ENCODE data around the gene SPINT1.
A peak's percentile ranks its signal among the peaks of the same experiment; 100 is the strongest.

Gene SPINT1

DNA sequence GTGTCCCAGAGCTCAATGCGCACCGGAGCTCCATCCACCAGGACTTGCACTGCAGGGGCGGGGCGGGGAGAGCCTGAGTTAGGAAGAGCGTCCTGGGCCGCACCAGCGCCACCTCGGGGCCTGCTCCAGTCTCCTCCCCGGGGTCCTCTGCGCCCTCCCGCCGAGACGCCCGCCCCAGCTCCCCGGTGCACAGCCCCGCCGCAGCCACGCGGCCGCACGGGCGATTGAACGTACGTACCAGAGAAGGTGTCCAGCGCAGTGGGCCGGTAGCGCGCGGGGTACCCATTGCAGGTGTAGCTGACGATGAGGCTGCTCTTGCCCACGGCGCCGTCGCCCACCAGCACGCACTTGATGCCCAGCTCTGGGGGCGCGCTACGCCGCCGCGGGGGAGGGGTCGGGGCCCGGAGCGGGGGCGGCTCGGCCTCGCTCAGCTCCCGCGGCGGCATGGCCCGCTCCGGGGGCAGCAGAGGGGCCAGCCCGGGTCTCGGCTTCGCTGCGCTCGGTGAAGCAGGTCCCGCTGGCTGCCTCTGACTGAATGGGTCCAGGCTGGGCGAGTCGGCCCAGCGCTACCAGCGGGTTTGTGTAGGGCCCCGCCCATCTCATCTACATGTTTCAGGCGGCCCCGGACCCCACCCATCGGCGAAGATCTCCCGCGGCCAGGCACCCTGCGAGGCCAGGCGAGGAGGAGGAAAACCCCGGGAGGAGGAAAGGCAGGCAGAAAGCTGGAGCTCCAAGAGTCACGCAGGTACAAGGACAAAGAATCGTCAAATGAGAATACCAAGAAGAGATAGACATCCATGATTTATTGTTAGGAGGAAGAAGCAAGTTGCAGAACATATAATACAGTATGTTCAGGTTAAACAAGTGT, 30.1 kb downstream of the SPINT1 start, which contains the start of gene RHOV:
TSS of gene RHOV (minus strand) at position 541 of the 868 bp plus-strand sequence. CDS start at position 446, 95 bp downstream.
- H3K9me3 ChIP-seq (ENCODE audit: insufficient read depth, low read length), result no peaks in the 10 kb centered on the region
- H3K4me1 ChIP-seq (ENCODE audit: insufficient read depth, insufficient read length), result peaks cover 7% of the 10 kb centered on the region
- no peak for DNase-seq (ENCODE audit: low read depth, low spot score)
- peak within 1 kb of the TSS; percentile 61 for H3K9ac ChIP-seq (ENCODE audit: insufficient read length, low read depth)
- H3K36me3 ChIP-seq (ENCODE audit: insufficient read depth, insufficient read length, low read length), result no peaks in the 10 kb centered on the region
- H3K4me3 ChIP-seq (ENCODE audit: insufficient read length, low read depth), result peak within 1 kb of the TSS; percentile 42
- no peaks in the 10 kb centered on the region for H3K27me3 ChIP-seq (ENCODE audit: insufficient read depth, insufficient read length)
- TF ChIP-seq YY1 (IDR thresholded peaks at IDR 0.05; ENCODE audit: insufficient read depth, insufficient read length) (no peak), SUZ12 (IDR thresholded peaks at IDR 0.05; ENCODE audit: extremely low read depth, insufficient read depth, insufficient read length) (no peak), ZNF274 (IDR thresholded peaks at IDR 0.05; ENCODE audit: low read depth, low read length) (no peak)

DNA sequence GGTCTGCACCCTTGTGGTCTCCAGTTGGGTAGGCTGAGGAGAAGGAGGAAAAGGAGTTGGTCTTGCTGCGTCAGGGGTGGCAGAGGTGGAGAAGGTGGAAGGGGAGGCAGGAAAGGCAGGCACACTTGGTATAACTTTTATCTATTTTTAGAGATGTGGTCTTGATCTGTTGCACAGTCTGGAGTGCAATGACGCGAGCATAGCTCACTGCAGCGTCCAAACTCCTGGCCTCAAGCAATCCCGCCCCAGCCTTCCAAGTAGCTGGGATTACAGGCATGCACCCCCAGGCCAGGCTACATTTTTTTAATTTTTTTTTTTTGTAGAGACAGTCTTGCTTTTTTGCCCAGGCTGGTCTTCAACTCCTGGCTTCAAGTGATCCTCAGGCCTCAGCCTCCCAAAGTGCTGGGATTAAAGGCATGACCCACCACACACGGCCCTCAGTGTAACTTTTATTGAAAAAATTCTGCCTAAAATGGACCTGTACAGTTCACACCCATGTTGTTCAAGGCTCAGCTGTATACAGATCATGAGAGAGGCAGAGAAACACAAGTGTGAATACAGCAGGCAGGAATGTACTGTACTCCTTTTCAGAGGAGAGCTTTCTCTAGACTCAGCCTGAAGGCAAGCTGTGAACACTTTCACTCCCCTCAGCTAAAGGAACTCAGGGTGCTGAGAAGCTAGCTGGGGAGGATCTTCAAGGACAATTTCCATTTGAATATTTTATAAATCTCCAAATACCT, 32.3 kb downstream of the SPINT1 start:
- no peaks in the 10 kb centered on the region for H3K36me3 ChIP-seq (ENCODE audit: insufficient read depth, insufficient read length, low read length)
- no peak for TF ChIP-seq ZNF274 (IDR thresholded peaks at IDR 0.05; ENCODE audit: low read depth, low read length)
- no peak for TF ChIP-seq SUZ12 (IDR thresholded peaks at IDR 0.05; ENCODE audit: extremely low read depth, insufficient read depth, insufficient read length)
- TF ChIP-seq YY1 (IDR thresholded peaks at IDR 0.05; ENCODE audit: insufficient read depth, insufficient read length), result no peak
- no peaks in the 10 kb centered on the region for H3K27me3 ChIP-seq (ENCODE audit: insufficient read depth, insufficient read length)
- no peak overlapping the region for H3K9ac ChIP-seq (ENCODE audit: insufficient read length, low read depth)
- H3K4me1 ChIP-seq (ENCODE audit: insufficient read depth, insufficient read length), result peaks cover 7% of the 10 kb centered on the region
- H3K9me3 ChIP-seq (ENCODE audit: insufficient read depth, low read length), result no peaks in the 10 kb centered on the region
- no peak for DNase-seq (ENCODE audit: low read depth, low spot score)
- H3K4me3 ChIP-seq (ENCODE audit: insufficient read length, low read depth), result no peak overlapping the region

DNA sequence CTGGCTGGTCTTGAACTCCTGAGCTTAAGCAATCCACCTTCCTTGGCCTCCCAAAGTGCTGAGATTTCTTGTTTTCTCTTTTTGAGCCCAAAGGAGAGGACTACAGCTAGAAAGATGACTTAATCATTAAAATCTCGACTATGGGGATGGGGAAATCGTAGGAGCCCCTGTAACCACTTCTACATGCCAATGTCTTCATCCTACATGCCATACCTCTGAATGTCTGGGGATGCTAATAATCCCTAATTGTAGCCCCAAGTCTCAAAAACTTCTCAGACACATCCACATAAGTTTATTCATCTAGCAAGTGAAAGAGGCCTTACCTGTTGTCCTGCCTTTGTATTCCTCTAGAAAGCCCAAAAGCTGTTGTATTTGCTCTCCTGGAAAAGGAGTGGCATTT, 33.8 kb downstream of the SPINT1 start:
- Histone ChIP-seq H3K4me3 (ENCODE audit: insufficient read length, low read depth) (no peak overlapping the region), H3K9ac (ENCODE audit: insufficient read length, low read depth) (no peak overlapping the region), H3K9me3 (ENCODE audit: insufficient read depth, low read length) (no peaks in the 10 kb centered on the region; the same call in 1 of the 2 replicates), H3K36me3 (ENCODE audit: insufficient read depth, insufficient read length, low read length) (no peaks in the 10 kb centered on the region), H3K27me3 (ENCODE audit: insufficient read depth, insufficient read length) (no peaks in the 10 kb centered on the region), H3K4me1 (ENCODE audit: insufficient read depth, insufficient read length) (no peaks in the 10 kb centered on the region)
- TF ChIP-seq YY1 (IDR thresholded peaks at IDR 0.05; ENCODE audit: insufficient read depth, insufficient read length) (no peak), SUZ12 (IDR thresholded peaks at IDR 0.05; ENCODE audit: extremely low read depth, insufficient read depth, insufficient read length) (no peak), ZNF274 (IDR thresholded peaks at IDR 0.05; ENCODE audit: low read depth, low read length) (no peak)
- no peak for DNase-seq (ENCODE audit: low read depth, low spot score)

DNA sequence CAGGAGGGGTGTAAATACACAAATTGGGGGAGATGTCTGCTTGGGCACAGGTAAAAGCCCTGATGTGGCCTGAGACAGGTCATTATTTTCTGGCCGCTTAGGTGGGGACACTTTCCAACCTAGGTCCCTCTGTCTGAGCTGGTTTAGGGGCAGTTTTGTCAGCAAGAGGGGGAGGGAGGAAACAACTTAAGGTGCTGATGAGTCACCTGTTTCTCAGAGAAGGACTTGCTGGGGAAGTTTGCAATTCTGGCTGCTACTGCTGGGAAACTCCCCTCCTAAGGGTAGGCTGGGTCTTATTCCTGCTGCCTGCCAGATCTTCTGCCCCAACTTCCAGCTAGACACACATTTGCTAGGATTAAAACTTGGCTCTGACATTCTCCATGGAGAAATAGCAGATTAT, 34.9 kb downstream of the SPINT1 start:
- Histone ChIP-seq H3K9me3 (ENCODE audit: insufficient read depth, low read length) (no peaks in the 10 kb centered on the region; the same call in 1 of the 2 replicates), H3K9ac (ENCODE audit: insufficient read length, low read depth) (no peak overlapping the region), H3K4me3 (ENCODE audit: insufficient read length, low read depth) (no peak overlapping the region), H3K4me1 (ENCODE audit: insufficient read depth, insufficient read length) (no peaks in the 10 kb centered on the region), H3K36me3 (ENCODE audit: insufficient read depth, insufficient read length, low read length) (no peaks in the 10 kb centered on the region), H3K27me3 (ENCODE audit: insufficient read depth, insufficient read length) (no peaks in the 10 kb centered on the region)
- TF ChIP-seq YY1 (IDR thresholded peaks at IDR 0.05; ENCODE audit: insufficient read depth, insufficient read length), result no peak
- TF ChIP-seq ZNF274 (IDR thresholded peaks at IDR 0.05; ENCODE audit: low read depth, low read length), result no peak
- no peak for DNase-seq (ENCODE audit: low read depth, low spot score)

DNA sequence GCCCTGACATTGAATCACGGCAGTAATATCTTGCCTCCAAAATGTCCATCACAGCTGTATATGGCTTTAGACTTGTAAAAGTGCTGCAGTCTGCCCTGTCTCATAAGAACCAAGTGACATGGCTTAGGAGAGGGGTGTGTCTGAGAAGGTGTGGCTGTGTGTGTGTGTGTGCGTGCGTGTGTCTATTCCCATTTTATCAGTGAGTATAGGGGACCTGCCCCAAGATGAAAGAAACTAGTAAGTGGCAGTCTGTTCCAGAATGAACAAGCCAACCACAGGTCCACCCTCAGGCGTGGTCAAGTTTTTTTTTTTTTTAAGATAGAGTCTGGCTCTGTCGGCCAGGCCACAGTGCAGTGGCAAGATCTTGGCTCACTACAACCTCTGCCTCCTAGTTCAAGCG, 35.8 kb downstream of the SPINT1 start:
- TF ChIP-seq YY1 (IDR thresholded peaks at IDR 0.05; ENCODE audit: insufficient read depth, insufficient read length) (no peak), SUZ12 (IDR thresholded peaks at IDR 0.05; ENCODE audit: extremely low read depth, insufficient read depth, insufficient read length) (no peak), ZNF274 (IDR thresholded peaks at IDR 0.05; ENCODE audit: low read depth, low read length) (no peak)
- H3K9ac ChIP-seq (ENCODE audit: insufficient read length, low read depth), result no peak overlapping the region
- no peaks in the 10 kb centered on the region for H3K27me3 ChIP-seq (ENCODE audit: insufficient read depth, insufficient read length)
- H3K4me1 ChIP-seq (ENCODE audit: insufficient read depth, insufficient read length), result no peaks in the 10 kb centered on the region
- no peaks in the 10 kb centered on the region; the same call in 1 of the 2 replicates for H3K9me3 ChIP-seq (ENCODE audit: insufficient read depth, low read length)
- H3K4me3 ChIP-seq (ENCODE audit: insufficient read length, low read depth), result no peak overlapping the region
- H3K36me3 ChIP-seq (ENCODE audit: insufficient read depth, insufficient read length, low read length), result no peaks in the 10 kb centered on the region
- DNase-seq (ENCODE audit: low read depth, low spot score), result no peak

DNA sequence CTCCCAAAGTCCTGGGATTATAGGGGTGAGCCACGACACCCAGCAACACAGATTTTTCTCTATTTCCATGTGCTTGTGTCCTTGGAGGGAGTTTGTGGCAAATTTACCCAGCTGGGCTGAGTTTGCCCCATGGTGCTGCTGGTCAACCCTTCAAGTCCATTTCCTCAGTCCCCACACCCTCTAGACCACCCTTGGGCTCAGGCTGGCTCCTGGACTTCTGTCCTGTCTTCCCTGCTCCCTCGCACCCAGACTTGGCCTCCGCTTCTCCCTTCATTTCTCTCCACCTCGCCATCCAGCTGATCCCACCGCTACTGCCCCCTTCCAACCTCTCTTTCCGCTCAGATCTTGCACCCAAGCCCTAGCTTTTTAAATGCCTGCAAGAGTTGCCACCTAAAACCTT, 37.5 kb downstream of the SPINT1 start:
- no peak for DNase-seq (ENCODE audit: low read depth, low spot score)
- TF ChIP-seq ZNF274 (IDR thresholded peaks at IDR 0.05; ENCODE audit: low read depth, low read length), result no peak
- TF ChIP-seq YY1 (IDR thresholded peaks at IDR 0.05; ENCODE audit: insufficient read depth, insufficient read length), result no peak
- no peak for TF ChIP-seq SUZ12 (IDR thresholded peaks at IDR 0.05; ENCODE audit: extremely low read depth, insufficient read depth, insufficient read length)
- H3K4me1 ChIP-seq (ENCODE audit: insufficient read depth, insufficient read length), result no peaks in the 10 kb centered on the region

DNA sequence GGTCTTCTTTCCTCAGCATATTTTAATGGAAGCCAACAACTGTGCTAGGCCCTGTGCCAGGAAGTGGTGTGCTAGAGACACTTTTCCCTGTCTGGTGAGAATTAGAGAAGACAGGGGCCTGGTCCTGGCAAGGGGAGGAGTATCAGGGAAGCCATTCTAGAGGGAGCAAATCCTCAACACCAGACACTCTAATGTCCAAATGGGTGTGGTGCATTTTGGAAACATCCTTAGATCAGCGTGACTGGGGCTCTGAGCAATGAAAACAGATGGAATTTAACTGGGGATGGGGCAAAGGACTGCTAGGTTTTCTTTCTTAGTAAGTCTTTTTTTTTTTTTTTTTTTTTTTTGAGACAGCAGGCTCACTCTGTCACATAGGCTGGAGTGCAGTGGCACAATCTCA, 42.7 kb downstream of the SPINT1 start:
- Histone ChIP-seq H3K36me3 (ENCODE audit: insufficient read depth, insufficient read length, low read length) (no peaks in the 10 kb centered on the region), H3K9me3 (ENCODE audit: insufficient read depth, low read length) (no peaks in the 10 kb centered on the region; the same call in 1 of the 2 replicates), H3K27me3 (ENCODE audit: insufficient read depth, insufficient read length) (no peaks in the 10 kb centered on the region), H3K4me1 (ENCODE audit: insufficient read depth, insufficient read length) (no peaks in the 10 kb centered on the region), H3K4me3 (ENCODE audit: insufficient read length, low read depth) (no peak overlapping the region), H3K9ac (ENCODE audit: insufficient read length, low read depth) (no peak overlapping the region)
- no peak for DNase-seq (ENCODE audit: low read depth, low spot score)
- TF ChIP-seq SUZ12 (IDR thresholded peaks at IDR 0.05; ENCODE audit: extremely low read depth, insufficient read depth, insufficient read length) (no peak), ZNF274 (IDR thresholded peaks at IDR 0.05; ENCODE audit: low read depth, low read length) (no peak)

More for the DNA sequence above, 37.5 kb downstream of the SPINT1 start:
- no peak overlapping the region for H3K9ac ChIP-seq (ENCODE audit: insufficient read length, low read depth)
- no peak overlapping the region for H3K4me3 ChIP-seq (ENCODE audit: insufficient read length, low read depth)
- no peaks in the 10 kb centered on the region; the same call in 1 of the 2 replicates for H3K9me3 ChIP-seq (ENCODE audit: insufficient read depth, low read length)
- H3K27me3 ChIP-seq (ENCODE audit: insufficient read depth, insufficient read length), result no peaks in the 10 kb centered on the region
- no peaks in the 10 kb centered on the region for H3K36me3 ChIP-seq (ENCODE audit: insufficient read depth, insufficient read length, low read length)
